PC-9 (cell line): ENCODE results near the gene USP26. TPM values are rescaled to one million over a fixed set of nuclear protein-coding genes. Genes with fewer than 3 reads are reported as not detected.
"Not testable (repeated sequence)": the region's sequence is repeated elsewhere in the genome, so short reads cannot be mapped to it uniquely, and the experiment has no call there.

Source experiments
- BruUV-seq: library from RNA; stranded (reverse); fragments of 400-500 nt; replicated peaks from 2 replicates; lab custom pipeline; 2021; lab: Mats Ljungman, UMichigan
- CTCF ChIA-PET: fragments of 300-600 bp; sonication (Branson Sonifier 250); formaldehyde crosslinking; loops from one replicate; lab custom pipeline; 2022; ENCODE audit warnings: antibody characterized with exemption; lab: Charles Lee
- POLR2A ChIA-PET: fragments of 300-600 bp; sonication (Branson Sonifier 250); formaldehyde crosslinking; loops from one replicate; lab custom pipeline; 2022; ENCODE audit warnings: antibody characterized with exemption; ENCODE audit not compliant: unreplicated experiment; lab: Charles Lee
- DNase-seq, 2 experiments: peaks; one replicate each; pipeline versions ENCODE4 v3.0.0 to v3.0.0-alpha.2; 2015 to 2022; ENCODE audit warnings: mixed read lengths in 1 of 2
- H2AFZ ChIP-seq: fragments of 200-600 bp; sonication (generic); 2 replicates; pipeline ENCODE4 v1.8.1; 2017; ENCODE audit warnings: antibody characterized with exemption
- H3F3A ChIP-seq: fragments of 200-600 bp; sonication (generic); 2 replicates; pipeline ENCODE4 v1.8.1; 2017; ENCODE audit warnings: antibody characterized with exemption, mild to moderate bottlenecking, low read depth; ENCODE audit not compliant: insufficient read depth
- H3K27ac ChIP-seq: fragments of 200-600 bp; sonication (generic); 2 replicates; pipeline ENCODE4 v1.6.1; 2016; ENCODE audit warnings: mixed run types
- H3K27me3 ChIP-seq: fragments of 200-600 bp; sonication (generic); 2 replicates; pipeline ENCODE4 v1.6.1; 2016; ENCODE audit warnings: low read depth, mixed run types; ENCODE audit not compliant: insufficient read depth
- H3K36me3 ChIP-seq: fragments of 200-600 bp; sonication (generic); 2 replicates; pipeline ENCODE4 v1.6.1; 2016; ENCODE audit warnings: low read depth, mixed run types
- H3K4me1 ChIP-seq: fragments of 200-600 bp; sonication (generic); replicated peaks from 2 replicates; pipeline ENCODE4 v1.6.1; 2016; ENCODE audit warnings: mixed run types; ENCODE audit not compliant: insufficient read depth
- H3K4me2 ChIP-seq: fragments of 200-600 bp; sonication (generic); 2 replicates; pipeline ENCODE4 v1.6.1; 2017; ENCODE audit warnings: mixed run types
- H3K4me3 ChIP-seq: fragments of 200-600 bp; sonication (generic); 2 replicates; pipeline ENCODE4 v1.6.1; 2016; ENCODE audit warnings: mixed run types
- H3K79me2 ChIP-seq: fragments of 200-600 bp; sonication (generic); 2 replicates; pipeline ENCODE4 v1.6.1; 2017; ENCODE audit warnings: low read depth, mixed run types
- H3K9me2 ChIP-seq: fragments of 200-600 bp; sonication (generic); 2 replicates; pipeline ENCODE4 v1.8.1; 2017; ENCODE audit warnings: mild to moderate bottlenecking; ENCODE audit not compliant: insufficient read depth
- H3K9me3 ChIP-seq: fragments of 200-600 bp; sonication (generic); 2 replicates; pipeline ENCODE4 v1.8.1; 2016; ENCODE audit warnings: low read depth; ENCODE audit not compliant: insufficient read depth
- H4K20me1 ChIP-seq: fragments of 200-600 bp; sonication (generic); 2 replicates; pipeline ENCODE4 v1.8.1; 2017; ENCODE audit not compliant: insufficient read depth
- EZH2 ChIP-seq: fragments of 200-600 bp; sonication (generic); IDR thresholded peaks from 2 replicates; pipeline ENCODE4 v1.8.0; 2017; ENCODE audit warnings: antibody characterized with exemption, low read depth
- intact Hi-C: fragments of 100-400 bp; cut with micrococcal nuclease; formaldehyde crosslinking; loops from one replicate; pipeline ENCODE4 v1.10.0; 2022; ENCODE audit not compliant: unreplicated experiment
- total RNA-seq: library from RNA; stranded (reverse); gene quantifications from 2 replicates; pipeline ENCODE4 v1.2.3, GENCODE V29; 2021
- TF ChIP-seq, protein P1 (sequence below): fragments of 200-600 bp; sonication (generic); conservative IDR thresholded peaks from 2 replicates; pipeline ENCODE4 v1.6.1; 2017; ENCODE audit warnings: mixed run types, antibody characterized with exemption, mild to moderate bottlenecking, moderate library complexity

Gene USP26
- total RNA-seq, 1 experiment from 2014 or later, result not detected

DNA sequence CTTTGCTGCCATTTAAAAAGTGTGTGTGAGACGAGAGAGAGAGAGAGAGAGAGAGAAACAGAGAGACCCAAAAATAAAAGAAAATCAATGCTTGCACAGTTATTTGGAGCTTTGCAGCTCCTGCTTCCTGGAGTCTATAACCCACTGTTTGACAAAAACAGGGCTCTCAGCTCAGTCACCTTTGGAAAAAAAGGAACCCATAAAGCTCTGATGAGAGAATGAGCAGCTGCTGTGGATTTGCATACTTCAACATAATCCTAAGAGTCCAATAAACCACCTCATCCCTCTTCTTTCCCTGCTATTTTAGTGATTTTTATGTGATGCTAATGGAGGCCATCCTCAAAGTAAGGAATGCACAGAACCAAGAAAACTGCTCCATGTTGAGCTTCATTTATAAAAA lies 50.3 kb downstream of the USP26 start:
- CTCF ChIA-PET, result interaction anchor here (0.6 to 1.0 kb wide), 2 partner anchors 9 to 826 kb away, joined by 4 to 6 read pairs; no protein-coding TSS in a partner anchor
- H3K4me1 ChIP-seq, result no peaks in the 10 kb centered on the region
- no peak for TF ChIP-seq EZH2
- TF ChIP-seq, protein P1, sequence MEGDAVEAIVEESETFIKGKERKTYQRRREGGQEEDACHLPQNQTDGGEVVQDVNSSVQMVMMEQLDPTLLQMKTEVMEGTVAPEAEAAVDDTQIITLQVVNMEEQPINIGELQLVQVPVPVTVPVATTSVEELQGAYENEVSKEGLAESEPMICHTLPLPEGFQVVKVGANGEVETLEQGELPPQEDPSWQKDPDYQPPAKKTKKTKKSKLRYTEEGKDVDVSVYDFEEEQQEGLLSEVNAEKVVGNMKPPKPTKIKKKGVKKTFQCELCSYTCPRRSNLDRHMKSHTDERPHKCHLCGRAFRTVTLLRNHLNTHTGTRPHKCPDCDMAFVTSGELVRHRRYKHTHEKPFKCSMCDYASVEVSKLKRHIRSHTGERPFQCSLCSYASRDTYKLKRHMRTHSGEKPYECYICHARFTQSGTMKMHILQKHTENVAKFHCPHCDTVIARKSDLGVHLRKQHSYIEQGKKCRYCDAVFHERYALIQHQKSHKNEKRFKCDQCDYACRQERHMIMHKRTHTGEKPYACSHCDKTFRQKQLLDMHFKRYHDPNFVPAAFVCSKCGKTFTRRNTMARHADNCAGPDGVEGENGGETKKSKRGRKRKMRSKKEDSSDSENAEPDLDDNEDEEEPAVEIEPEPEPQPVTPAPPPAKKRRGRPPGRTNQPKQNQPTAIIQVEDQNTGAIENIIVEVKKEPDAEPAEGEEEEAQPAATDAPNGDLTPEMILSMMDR, result no peak
- no peaks in the 10 kb centered on the region for H3F3A ChIP-seq
- intact Hi-C loops, result loop anchor here (1.0 to 5.0 kb wide), 2 partner anchors 126 to 626 kb away; no protein-coding TSS in a partner anchor
- no TSS peak for BruUV-seq
- H3K4me3 ChIP-seq, result no peak overlapping the region
- POLR2A ChIA-PET, result no interaction called here
- no peaks in the 10 kb centered on the region for H4K20me1 ChIP-seq
- no peaks in the 10 kb centered on the region for H3K27me3 ChIP-seq
- H3K9me3 ChIP-seq, result no peaks in the 10 kb centered on the region
- DNase-seq, result no peak
- no peak overlapping the region for H2AFZ ChIP-seq
- H3K79me2 ChIP-seq, result no peaks in the 10 kb centered on the region
- no peaks in the 10 kb centered on the region for H3K9me2 ChIP-seq
- no peaks in the 10 kb centered on the region for H3K36me3 ChIP-seq
- H3K4me2 ChIP-seq, result no peak overlapping the region
- H3K27ac ChIP-seq, result no peak overlapping the region

DNA sequence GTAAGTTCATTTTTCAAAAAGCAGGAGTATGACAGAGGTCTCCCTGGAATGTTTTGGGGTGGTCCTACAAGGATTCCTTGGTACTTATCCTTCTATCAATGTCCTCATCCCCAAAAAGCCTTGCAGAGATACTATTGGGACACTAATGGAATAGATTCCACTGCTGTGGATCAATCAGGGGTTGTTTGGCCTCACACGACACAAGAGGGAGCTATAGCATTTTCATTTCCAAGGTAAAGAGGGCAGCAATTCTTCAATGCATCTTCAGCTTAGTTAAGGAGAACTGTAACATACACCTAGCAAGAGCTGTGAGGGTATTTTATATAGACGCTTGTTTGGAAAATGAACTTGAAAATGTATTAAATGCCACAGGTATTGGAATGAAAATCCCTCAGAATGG lies 50.9 kb downstream of the USP26 start:
- BruUV-seq, result no TSS peak

DNA sequence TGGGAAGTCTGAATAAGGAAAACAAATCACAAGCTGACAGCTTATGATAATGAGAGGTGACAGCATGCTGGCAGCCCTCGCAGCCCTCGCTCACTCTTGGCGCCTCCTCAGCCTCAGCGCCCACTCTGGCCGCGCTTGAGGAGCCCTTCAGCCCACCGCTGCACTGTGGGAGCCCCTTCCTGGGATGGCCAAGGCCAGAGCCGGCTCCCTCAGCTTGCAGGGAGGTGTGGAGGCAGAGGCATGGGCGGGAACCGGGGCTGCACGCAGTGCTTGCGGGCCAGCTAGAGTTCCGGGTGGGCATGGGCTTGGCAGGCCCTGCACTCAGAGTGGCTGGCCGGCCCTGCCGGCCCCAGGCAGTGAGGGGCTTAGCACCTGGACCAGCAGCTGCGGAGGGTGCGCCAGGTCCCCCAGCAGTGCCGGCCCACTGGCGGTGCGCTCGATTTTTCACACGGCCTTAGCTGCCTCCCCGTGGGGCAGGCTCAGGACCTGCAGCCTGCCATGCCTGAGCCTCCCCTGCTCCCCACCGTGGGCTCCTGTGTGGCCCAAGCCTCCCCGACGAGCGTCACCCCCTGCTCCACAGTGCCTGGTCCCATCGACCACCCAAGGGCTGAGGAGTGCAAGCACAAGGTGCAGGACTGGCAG lies 52.6 kb downstream of the USP26 start:
- H3K36me3 ChIP-seq, BruUV-seq, H3K79me2 ChIP-seq, H3K27ac ChIP-seq, H3K9me3 ChIP-seq, DNase-seq, H3K4me1 ChIP-seq, H3K4me2 ChIP-seq, intact Hi-C loops, H3K27me3 ChIP-seq, H3F3A ChIP-seq, H2AFZ ChIP-seq, H4K20me1 ChIP-seq, H3K9me2 ChIP-seq, POLR2A ChIA-PET, H3K4me3 ChIP-seq: not testable (repeated sequence)
- CTCF ChIA-PET, result interaction anchor here (0.6 kb wide), 2 partner anchors 735 to 1492 kb away, joined by 3 read pairs; no protein-coding TSS in a partner anchor

More for the DNA sequence above, 50.9 kb downstream of the USP26 start:
- TF ChIP-seq, protein P1, result peak; percentile 72
- TF ChIP-seq EZH2, result no peak
- H3K36me3 ChIP-seq, result no peaks in the 10 kb centered on the region
- no peak overlapping the region for H3K27ac ChIP-seq
- H3K79me2 ChIP-seq, result no peaks in the 10 kb centered on the region
- no peaks in the 10 kb centered on the region for H3F3A ChIP-seq
- H3K9me2 ChIP-seq, result no peaks in the 10 kb centered on the region
- H3K27me3 ChIP-seq, result no peaks in the 10 kb centered on the region
- no peak overlapping the region for H2AFZ ChIP-seq
- H3K9me3 ChIP-seq, result no peaks in the 10 kb centered on the region
- peak in 1 of 2 experiments; percentile 8 for DNase-seq
- POLR2A ChIA-PET, result no interaction called here
- intact Hi-C loops, result loop anchor here (1.0 to 5.0 kb wide), 2 partner anchors 126 to 626 kb away; no protein-coding TSS in a partner anchor
- H3K4me2 ChIP-seq, result no peak overlapping the region
- no peak overlapping the region for H3K4me3 ChIP-seq
- CTCF ChIA-PET, result interaction anchor here (0.6 to 1.0 kb wide), 2 partner anchors 9 to 826 kb away, joined by 4 to 6 read pairs; no protein-coding TSS in a partner anchor
- no peaks in the 10 kb centered on the region for H4K20me1 ChIP-seq
- no peaks in the 10 kb centered on the region for H3K4me1 ChIP-seq
